GM12865 (cell line): Measurements from ENCODE around the gene KRT5.

Experiments used
- DNase-seq: peaks from one replicate; pipeline ENCODE4 v3.0.0; 2010; ENCODE audit warnings: low read depth
- H3K4me3 ChIP-seq: 2 replicates; pipeline ENCODE4 v1.5.1; 2011; ENCODE audit warnings: mild to moderate bottlenecking, low read depth, low read length, control low read depth
- TF ChIP-seq, protein P1 (sequence below): IDR thresholded peaks from 2 replicates; pipeline ENCODE4 v1.5.1; 2011; ENCODE audit warnings: low read length, control low read depth, low read depth, inconsistent platforms; ENCODE audit not compliant: insufficient read depth; ENCODE audit errors: missing control alignments

KRT5 gene

DNA sequence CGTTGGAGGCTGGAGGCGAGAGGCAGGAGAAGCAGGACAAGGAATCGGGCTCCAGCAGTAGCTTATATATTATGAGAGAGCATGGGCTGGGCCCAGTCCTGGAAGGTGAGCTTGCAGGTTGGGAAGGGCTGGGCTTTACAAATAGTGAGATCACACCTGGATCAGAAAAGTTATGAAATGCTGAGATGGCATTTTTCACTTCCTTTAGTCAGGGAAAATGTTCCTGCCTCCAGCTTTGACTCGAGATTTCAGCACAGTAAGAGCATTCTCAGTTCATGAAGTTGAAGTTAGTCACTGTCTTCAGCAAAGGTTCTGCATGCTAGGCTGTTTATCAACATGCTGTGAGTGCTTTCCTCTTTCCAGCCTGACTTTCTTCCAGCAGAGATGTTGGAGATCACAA is 46.4 kb downstream of the KRT5 start, which contains the start of gene KRT6C:
TSS of gene KRT6C (minus strand) at position 38 of the 400 bp plus-strand sequence. CDS start 68 bp downstream, outside the sequence.
- no peak for DNase-seq
- TF ChIP-seq, protein P1, sequence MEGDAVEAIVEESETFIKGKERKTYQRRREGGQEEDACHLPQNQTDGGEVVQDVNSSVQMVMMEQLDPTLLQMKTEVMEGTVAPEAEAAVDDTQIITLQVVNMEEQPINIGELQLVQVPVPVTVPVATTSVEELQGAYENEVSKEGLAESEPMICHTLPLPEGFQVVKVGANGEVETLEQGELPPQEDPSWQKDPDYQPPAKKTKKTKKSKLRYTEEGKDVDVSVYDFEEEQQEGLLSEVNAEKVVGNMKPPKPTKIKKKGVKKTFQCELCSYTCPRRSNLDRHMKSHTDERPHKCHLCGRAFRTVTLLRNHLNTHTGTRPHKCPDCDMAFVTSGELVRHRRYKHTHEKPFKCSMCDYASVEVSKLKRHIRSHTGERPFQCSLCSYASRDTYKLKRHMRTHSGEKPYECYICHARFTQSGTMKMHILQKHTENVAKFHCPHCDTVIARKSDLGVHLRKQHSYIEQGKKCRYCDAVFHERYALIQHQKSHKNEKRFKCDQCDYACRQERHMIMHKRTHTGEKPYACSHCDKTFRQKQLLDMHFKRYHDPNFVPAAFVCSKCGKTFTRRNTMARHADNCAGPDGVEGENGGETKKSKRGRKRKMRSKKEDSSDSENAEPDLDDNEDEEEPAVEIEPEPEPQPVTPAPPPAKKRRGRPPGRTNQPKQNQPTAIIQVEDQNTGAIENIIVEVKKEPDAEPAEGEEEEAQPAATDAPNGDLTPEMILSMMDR: no peak
- H3K4me3 ChIP-seq: no peak within 1 kb of the TSS

DNA sequence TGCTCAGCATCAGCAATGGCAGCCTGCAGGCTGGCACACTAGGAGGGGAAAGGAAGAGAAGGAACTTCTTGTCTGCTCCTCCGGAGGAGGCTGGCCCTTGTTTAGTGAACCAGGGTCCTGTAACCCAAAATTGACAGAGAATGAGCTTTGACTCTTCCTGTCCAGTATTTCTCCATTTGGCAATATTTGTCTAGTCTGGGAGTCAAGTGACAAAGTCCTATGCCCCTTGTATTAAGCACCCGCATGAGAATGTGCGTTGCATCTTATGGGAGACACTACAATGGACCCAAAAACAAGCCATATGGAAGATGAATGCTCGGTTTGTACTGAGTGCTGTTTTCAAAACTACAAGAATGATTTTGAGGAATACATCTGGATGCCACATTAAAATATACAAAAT is 50.3 kb downstream of the KRT5 start:
- TF ChIP-seq, protein P1: no peak
- DNase-seq: no peak
- H3K4me3 ChIP-seq: no peak overlapping the region

DNA sequence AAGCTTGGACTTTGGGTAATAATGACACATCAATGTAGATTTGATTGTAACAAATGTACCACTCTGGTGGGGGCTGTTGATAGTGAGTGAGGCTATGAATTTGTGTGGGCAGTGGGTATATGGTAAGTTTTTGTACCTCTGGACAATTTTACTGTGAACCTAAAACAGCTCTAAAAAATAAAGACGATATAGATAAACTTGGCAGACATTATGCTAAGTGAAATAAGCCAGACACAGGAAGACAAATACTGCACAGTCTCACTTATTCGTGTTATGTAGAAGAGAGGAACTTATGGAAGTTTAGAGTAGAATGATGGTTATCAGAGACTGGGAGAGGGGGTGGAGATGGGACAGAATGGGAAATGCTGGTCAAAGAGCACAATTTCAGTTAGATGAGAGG is 55.3 kb downstream of the KRT5 start:
- H3K4me3 ChIP-seq: no peak overlapping the region
- TF ChIP-seq, protein P1: no peak
- no peak for DNase-seq
